HG03378 (cell line): ENCODE results near the gene PMP22.

Experiments used
- ATAC-seq: cut with Tn5 transposase; IDR thresholded peaks from one replicate; pipeline ENCODE4 v1.9.1; 2021; ENCODE audit warnings: mild to moderate bottlenecking, moderate library complexity; ENCODE audit not compliant: unreplicated experiment

The PMP22 gene

DNA sequence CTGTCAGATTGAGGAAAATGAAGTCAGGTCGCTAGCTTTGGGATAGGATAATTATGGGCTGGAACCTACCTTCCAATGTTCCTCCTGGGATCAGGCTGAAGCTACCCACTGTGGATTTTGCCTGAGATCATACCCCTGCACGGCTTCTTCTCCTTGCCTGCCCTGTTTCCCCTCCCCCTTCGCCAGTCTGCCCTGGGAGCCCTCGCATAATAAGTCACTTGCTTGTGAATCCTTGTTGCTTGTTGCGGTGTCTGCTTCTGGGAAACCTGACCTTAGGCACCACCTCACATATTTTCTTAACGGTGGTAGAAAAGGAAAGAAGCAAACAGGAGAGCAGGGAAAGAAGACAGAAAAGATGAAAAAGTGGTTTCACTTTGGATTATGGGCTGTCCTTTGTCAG, 13.3 kb upstream of the PMP22 start:
- no peak for ATAC-seq

GRCh38 chr17:15274017-15274416, 8.9 kb upstream of the PMP22 start:
- ATAC-seq: no peak

DNA sequence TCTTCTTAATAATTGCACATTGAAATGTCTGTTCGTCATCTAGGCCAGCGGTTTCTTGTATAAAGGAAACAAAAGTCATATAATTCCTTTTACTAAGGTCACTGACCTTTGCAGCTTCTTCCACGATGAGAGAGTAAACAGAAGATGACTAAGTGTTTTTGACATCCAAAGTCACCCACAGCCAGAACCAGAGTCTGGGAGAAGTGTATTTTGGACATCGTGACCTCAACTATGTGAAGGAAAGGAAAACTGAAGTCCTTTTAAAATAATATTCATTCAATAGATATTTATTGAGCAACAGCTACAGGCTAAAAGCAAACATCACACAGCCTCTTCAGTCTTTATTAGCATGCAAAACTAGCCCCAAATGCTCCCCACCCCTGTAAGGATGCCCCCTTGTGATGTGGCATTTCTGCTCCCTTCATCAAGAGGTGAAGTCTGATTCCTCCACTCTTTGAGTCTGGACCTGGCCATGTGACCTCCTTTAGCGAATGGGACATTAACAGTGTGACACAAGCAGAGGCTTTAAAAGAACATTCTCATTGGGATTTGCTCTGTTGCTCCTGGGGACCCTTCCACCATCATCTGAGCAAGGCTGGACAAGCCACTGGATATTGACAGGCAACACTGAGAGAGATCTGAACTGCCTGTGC, 8.1 kb upstream of the PMP22 start:
- ATAC-seq: no peak

DNA sequence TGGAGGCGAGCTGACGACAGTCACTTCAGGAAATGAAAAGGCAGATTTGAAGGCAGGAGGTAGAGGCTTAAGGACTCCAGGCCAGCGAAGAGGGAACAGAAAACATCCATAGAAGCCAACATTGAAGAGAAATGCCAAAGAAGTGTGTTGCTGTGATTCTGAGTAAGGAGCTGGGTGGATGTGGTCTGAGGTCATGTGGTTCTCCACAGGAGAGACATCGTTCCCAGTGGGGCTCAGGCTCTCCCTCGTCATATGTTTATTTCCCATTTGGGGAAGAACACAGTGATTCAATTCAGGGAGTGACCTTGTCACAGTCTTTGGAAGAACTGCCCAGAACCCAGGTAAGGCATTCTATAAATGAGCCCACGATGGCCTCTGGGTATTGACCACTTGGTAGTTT, 6.6 kb upstream of the PMP22 start:
- ATAC-seq: no peak

DNA sequence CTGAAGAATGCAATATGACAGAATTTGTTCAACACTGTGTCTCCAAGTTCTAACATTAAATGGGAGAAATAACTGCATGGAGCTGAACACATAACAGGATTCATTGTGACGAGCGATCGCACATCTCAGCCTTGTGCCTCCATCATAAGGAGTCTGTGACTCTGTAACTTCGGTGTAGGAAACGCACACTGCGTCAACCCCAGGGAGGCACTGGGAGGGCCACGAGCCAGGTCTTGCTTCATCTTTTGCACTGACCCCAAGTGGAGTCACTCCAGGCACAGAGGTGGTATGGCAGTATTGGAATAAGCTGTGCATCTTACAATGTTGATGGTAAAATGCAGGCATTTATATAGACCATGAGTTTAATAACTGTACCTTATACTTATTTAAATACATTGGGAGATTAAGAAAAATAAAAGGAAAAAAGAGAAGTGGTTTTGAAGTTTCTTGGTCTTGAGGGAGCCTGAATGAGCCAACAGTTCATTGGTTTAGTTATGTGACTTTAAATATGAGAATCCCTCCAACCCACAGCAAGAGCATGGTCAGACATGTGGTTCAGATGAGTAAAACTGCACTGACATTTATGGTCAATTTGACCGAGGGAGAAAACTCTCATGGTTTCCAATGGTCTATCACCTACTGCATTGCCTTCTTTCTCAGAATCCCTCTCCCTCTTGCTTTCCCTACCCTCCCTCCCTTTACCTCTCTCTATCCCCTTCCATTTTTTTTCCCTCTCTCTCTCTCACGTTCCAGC, 5.7 kb upstream of the PMP22 start:
- no peak for ATAC-seq

DNA sequence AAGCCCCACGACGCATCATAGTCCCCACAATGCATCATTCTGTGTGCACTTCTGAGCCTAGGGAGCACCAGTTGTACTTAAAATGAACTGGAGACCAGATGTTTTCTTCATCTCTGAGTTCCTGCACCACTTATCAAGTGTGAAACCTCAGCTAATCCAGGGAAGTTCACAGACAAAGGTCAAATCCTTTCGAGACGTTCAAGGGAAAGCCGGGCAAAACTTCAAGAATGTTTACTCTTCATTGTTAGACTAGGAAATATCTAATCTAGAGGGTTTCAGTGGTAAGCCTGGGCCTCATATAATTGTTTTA, 4.6 kb upstream of the PMP22 start:
- ATAC-seq: no peak

DNA sequence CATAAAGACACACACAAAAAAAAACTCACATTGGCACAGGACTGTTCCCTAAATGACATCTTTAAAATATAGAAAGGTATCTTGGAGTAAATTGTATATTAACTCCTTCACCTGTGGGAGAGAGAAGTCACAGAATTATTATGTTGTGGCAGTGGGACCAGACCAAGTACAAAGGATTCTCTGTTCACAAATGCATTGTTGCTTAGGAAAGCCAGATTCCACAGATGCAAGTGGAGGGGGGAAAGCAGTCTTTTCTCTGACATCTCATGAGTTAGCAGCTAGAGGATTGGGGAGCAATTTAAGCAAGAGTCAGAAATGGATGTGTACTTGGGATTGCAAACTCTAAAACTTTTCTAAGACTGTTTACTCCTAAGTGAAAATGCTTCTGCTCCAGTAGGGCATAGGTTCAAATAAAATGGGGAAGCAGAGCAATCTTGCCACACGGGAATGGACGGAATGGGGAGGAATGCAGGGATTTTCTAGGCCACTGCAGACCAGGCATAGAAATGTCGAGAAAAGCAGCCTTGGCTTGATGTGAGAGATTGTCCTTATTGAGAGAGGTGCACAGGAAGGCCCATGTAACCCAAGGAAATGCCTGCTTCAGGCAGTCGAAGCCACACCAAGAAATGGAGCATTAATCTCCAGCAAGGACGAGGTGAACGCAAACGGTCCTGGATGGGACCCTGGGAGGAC, 4.1 kb upstream of the PMP22 start:
- ATAC-seq: no peak

- ATAC-seq: no peak
These were observed 3.3 kb upstream of the PMP22 start for GRCh38 chr17:15268461-15268860.

DNA sequence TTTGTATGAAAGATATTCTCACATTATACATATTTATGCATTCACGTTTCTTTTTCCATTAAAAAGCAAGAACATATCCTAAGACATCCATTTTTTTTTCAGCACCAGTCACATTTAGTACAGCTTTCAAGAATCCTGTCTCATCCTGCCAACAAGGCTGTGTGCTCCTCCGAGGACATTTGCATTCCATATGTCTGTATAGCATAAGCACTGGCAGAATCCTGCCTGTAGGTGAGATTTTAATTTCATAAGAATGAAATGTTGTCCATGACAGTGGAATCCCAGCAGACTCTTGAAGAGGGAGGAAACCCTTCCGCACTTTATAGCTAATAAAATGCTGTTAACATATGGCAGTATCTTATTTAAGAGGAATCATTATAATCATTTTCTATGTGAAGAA, 2.9 kb upstream of the PMP22 start:
- no peak for ATAC-seq

GRCh38 chr17:15266325-15267125, 1.4 kb upstream of the PMP22 start:
- ATAC-seq: no peak

DNA sequence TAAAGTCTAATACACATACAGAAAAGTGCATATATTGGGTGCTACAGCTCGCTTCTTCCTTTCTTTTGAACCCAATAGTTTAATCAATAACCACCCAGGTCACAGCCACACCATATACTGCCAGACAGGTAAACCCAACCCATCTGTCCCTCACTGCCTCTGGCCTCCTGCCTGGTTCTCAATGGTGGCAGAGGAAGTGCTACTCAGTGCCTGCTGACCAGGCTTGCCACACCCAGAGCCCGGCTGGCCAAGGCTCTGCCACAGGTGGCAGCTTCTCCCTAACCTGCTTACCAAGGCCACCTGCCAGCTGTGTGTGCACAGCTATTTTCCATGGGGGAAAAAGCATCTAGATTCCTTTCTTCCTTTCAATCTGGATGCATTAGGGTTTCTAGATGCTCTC, 584 bp downstream of the PMP22 start:
- ATAC-seq: no peak

DNA sequence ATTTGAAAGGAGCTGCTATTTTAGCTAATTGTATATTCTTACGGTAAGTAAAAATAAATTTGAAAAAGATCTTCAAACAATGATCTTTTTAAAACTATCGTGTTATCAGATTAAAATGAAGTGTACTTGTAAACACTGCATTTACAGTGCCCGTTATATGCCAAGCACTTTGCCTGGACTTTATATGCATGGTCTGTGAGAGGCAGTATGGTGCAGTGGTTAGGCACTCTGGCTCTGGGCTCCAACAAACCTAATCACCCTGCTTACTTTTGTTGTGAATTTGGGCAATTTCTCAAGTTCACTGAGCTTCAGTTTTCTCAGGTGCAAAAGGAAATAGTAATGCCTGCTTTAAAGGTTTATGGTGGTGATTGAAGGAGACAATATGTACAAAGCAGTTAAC, 1.4 kb downstream of the PMP22 start:
- no peak for ATAC-seq

GRCh38 chr17:15263206-15263579, 1.9 kb downstream of the PMP22 start:
- no peak for ATAC-seq

DNA sequence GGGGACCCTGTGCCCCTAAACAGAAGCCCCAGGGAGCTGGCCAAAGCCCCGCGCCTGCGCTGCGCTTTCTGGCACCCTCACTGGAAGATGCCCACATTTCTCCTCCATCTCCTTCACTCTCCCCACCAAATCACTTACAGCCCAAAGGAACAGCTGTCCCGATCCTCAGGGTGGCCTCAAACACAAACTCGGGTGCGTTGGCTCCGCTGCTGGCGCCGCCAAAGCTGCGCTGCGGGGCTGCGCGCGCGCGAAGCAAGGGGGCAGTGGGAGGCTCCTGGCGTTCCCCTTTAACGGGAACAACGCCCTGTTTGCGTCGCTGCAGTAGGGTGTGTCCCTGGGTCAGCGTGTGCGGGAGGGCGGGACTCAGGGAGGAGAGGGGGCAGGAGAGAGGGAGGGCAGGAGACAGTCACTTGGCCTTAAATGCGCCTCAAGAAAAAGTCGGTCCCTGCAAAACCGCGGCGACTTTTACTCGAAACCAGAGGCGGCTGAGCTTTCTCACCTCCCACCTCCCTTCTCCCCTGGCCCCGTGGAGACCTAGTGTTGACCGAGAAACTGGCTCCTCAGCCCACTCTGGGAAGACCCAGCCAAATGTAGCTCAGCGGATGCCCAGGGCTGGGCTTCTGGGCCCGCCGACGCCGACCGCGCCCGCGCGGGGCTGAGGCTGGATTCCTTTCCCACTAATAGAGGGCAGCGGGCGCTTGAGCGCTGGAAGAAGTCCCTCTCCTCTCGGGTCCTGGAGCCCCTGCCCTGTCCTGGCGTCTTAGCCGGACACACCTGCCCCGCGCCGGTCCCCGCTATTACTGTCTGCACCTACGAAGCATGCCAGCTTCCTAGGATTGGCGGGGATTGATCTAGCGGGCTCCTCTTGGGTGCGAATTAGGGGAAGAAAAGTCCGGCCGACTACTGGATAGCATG, 2.6 kb downstream of the PMP22 start:
- no peak for ATAC-seq

- ATAC-seq: no peak
These were observed 3.3 kb downstream of the PMP22 start for GRCh38 chr17:15261802-15262290.

- no peak for ATAC-seq
These were observed 3.8 kb downstream of the PMP22 start for GRCh38 chr17:15261258-15261801.

DNA sequence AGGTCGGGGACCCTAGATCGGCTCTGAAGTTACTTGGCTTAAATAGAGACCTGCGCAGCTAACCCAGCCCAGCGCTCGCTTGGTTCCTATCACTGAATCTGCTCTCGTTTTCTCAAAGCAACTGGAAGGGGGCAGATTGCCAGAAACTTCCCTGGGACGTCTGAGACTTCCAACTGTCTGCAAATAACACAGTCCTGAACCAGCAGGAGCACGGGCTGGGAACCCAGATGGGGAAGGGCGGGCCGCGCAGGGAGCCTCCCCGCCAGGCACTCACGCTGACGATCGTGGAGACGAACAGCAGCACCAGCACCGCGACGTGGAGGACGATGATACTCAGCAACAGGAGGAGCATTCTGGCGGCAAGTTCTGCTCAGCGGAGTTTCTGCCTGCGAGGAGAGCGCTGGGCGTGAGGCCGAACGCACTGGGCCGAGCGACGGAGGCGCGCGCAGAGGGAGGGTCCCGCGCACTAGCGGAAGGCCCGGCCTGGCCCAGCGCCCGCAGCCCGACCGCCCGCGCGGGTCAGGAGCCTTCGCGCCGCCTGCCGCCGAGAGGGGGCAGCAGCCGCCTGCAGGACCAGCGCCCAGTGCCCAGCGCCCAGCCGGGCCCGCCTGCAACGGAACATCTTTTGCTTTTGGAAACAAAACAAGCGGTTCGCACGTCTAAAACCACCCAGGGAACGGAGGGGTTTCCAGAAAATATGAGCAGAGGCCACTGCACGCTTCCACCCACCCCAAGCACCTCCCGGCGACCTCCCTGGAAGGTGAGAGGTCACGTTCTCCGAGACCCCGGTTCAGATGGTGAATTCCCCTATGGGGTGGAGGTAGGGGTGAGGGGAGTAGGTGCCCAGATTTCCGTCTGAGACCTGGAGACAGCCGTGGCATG, 4.5 kb downstream of the PMP22 start:
- no peak for ATAC-seq

GRCh38 chr17:15257796-15258512, 7.2 kb downstream of the PMP22 start:
- ATAC-seq: no peak
